Activated T-helper 17 cell treated with anti-CD3 and anti-CD28 coated beads, Interleukin-2, amount 50 U/mL, for 72 hours (primary cell): ENCODE data around the gene MPZL1. TPM values are rescaled to one million over a fixed set of nuclear protein-coding genes. Genes with fewer than 3 reads are reported as not detected.
A peak's percentile ranks its signal among the peaks of the same experiment; 100 is the strongest.
"Not testable (repeated sequence)": the region's sequence is repeated elsewhere in the genome, so short reads cannot be mapped to it uniquely, and the experiment has no call there.

ENCODE experiments used
- ATAC-seq: fragments of 150-1000 bp; cut with Tn5 transposase; replicated peaks from 2 replicates; pipeline ENCODE4 v1.10.0; 2021; ENCODE audit warnings: mild to moderate bottlenecking, moderate library complexity
- H3K27ac Mint-ChIP-seq: one replicate; pipeline ENCODE4 v1.8.0; 2022; ENCODE audit warnings: mixed read lengths
- H3K27me3 Mint-ChIP-seq: one replicate; pipeline ENCODE4 v1.8.0; 2022; ENCODE audit warnings: mixed read lengths
- H3K36me3 Mint-ChIP-seq: one replicate; pipeline ENCODE4 v1.8.0; 2022; ENCODE audit warnings: low read depth, mild to moderate bottlenecking, mixed read lengths
- H3K4me1 Mint-ChIP-seq: one replicate; pipeline ENCODE4 v1.8.0; 2022; ENCODE audit warnings: mixed read lengths
- H3K4me3 Mint-ChIP-seq: one replicate; pipeline ENCODE4 v1.8.0; 2022; ENCODE audit warnings: mild to moderate bottlenecking, mixed read lengths
- H3K9me3 Mint-ChIP-seq: one replicate; pipeline ENCODE4 v1.8.0; 2022; ENCODE audit warnings: mixed read lengths
- total RNA-seq, 2 donors: library from RNA; stranded (reverse); gene quantifications; one replicate each; pipeline ENCODE4 v1.2.3, GENCODE V29; 2022

MPZL1 gene
- total RNA-seq, 2 donors from 2014 or later = 24.4 to 27.0 TPM

GRCh38 chr1:167742392-167743057, 20.7 kb downstream of the MPZL1 start:
- H3K9me3 Mint-ChIP-seq, H3K27me3 Mint-ChIP-seq, H3K36me3 Mint-ChIP-seq, H3K4me3 Mint-ChIP-seq, ATAC-seq, H3K4me1 Mint-ChIP-seq: not testable (repeated sequence)
- H3K27ac Mint-ChIP-seq = peak overlapping the region; percentile 29

- no peak overlapping the region for H3K27ac Mint-ChIP-seq
- no peaks in the 10 kb centered on the region for H3K4me1 Mint-ChIP-seq
- H3K9me3 Mint-ChIP-seq = no peaks in the 10 kb centered on the region
- H3K36me3 Mint-ChIP-seq = no peaks in the 10 kb centered on the region
- ATAC-seq = no peak
- no peaks in the 10 kb centered on the region for H3K27me3 Mint-ChIP-seq
- H3K4me3 Mint-ChIP-seq = no peak overlapping the region
These were observed 23.1 kb downstream of the MPZL1 start for GRCh38 chr1:167744901-167745300.

GRCh38 chr1:167746013-167746672, 24.4 kb downstream of the MPZL1 start:
- no peak overlapping the region for H3K4me3 Mint-ChIP-seq
- H3K36me3 Mint-ChIP-seq = no peaks in the 10 kb centered on the region
- no peaks in the 10 kb centered on the region for H3K27me3 Mint-ChIP-seq
- ATAC-seq = no peak
- no peaks in the 10 kb centered on the region for H3K9me3 Mint-ChIP-seq
- H3K4me1 Mint-ChIP-seq = no peaks in the 10 kb centered on the region
- H3K27ac Mint-ChIP-seq = no peak overlapping the region

GRCh38 chr1:167746988-167747655, 25.3 kb downstream of the MPZL1 start:
- Mint-ChIP-seq H3K4me1 (peaks cover 5% of the 10 kb centered on the region), H3K36me3 (no peaks in the 10 kb centered on the region), H3K27me3 (no peaks in the 10 kb centered on the region), H3K9me3 (no peaks in the 10 kb centered on the region), H3K27ac (no peak overlapping the region), H3K4me3 (no peak overlapping the region)
- ATAC-seq = no peak

- Mint-ChIP-seq H3K36me3 (no peaks in the 10 kb centered on the region), H3K27me3 (no peaks in the 10 kb centered on the region), H3K27ac (no peak overlapping the region), H3K9me3 (no peaks in the 10 kb centered on the region), H3K4me3 (no peak overlapping the region), H3K4me1 (peaks cover 11% of the 10 kb centered on the region)
- no peak for ATAC-seq
These were observed 26.2 kb downstream of the MPZL1 start for GRCh38 chr1:167747988-167748387.

- Mint-ChIP-seq H3K4me1 (peaks cover 12% of the 10 kb centered on the region), H3K4me3 (no peak overlapping the region), H3K27me3 (no peaks in the 10 kb centered on the region), H3K36me3 (no peaks in the 10 kb centered on the region), H3K9me3 (no peaks in the 10 kb centered on the region), H3K27ac (no peak overlapping the region)
- no peak for ATAC-seq
These were observed 27.1 kb downstream of the MPZL1 start for GRCh38 chr1:167748906-167749305.

- no peak overlapping the region for H3K27ac Mint-ChIP-seq
- H3K4me3 Mint-ChIP-seq = no peak overlapping the region
- no peaks in the 10 kb centered on the region for H3K9me3 Mint-ChIP-seq
- no peaks in the 10 kb centered on the region for H3K27me3 Mint-ChIP-seq
- H3K4me1 Mint-ChIP-seq = peaks cover 12% of the 10 kb centered on the region
- no peaks in the 10 kb centered on the region for H3K36me3 Mint-ChIP-seq
- no peak for ATAC-seq
These were observed 28.0 kb downstream of the MPZL1 start for GRCh38 chr1:167749741-167750140.

GRCh38 chr1:167750641-167751040, 28.9 kb downstream of the MPZL1 start:
- H3K4me3 Mint-ChIP-seq = no peak overlapping the region
- H3K36me3 Mint-ChIP-seq = no peaks in the 10 kb centered on the region
- no peak overlapping the region for H3K27ac Mint-ChIP-seq
- H3K27me3 Mint-ChIP-seq = no peaks in the 10 kb centered on the region
- ATAC-seq = no peak
- no peaks in the 10 kb centered on the region for H3K9me3 Mint-ChIP-seq
- peaks cover 12% of the 10 kb centered on the region for H3K4me1 Mint-ChIP-seq

GRCh38 chr1:167751676-167752075, 29.9 kb downstream of the MPZL1 start:
- peak overlapping the region; percentile 13 for H3K4me3 Mint-ChIP-seq
- ATAC-seq = no peak
- H3K4me1 Mint-ChIP-seq = peaks cover 12% of the 10 kb centered on the region
- H3K27me3 Mint-ChIP-seq = no peaks in the 10 kb centered on the region
- peak overlapping the region; percentile 56 for H3K27ac Mint-ChIP-seq
- H3K36me3 Mint-ChIP-seq = no peaks in the 10 kb centered on the region
- H3K9me3 Mint-ChIP-seq = no peaks in the 10 kb centered on the region

GRCh38 chr1:167752219-167752985, 30.6 kb downstream of the MPZL1 start:
- Mint-ChIP-seq H3K27ac (peak overlapping the region; percentile 56), H3K4me3 (peak overlapping the region; percentile 13), H3K4me1 (peaks cover 12% of the 10 kb centered on the region), H3K36me3 (no peaks in the 10 kb centered on the region), H3K27me3 (no peaks in the 10 kb centered on the region), H3K9me3 (no peaks in the 10 kb centered on the region)
- peak; percentile 98 for ATAC-seq

- no peaks in the 10 kb centered on the region for H3K36me3 Mint-ChIP-seq
- peaks cover 16% of the 10 kb centered on the region for H3K4me1 Mint-ChIP-seq
- no peak overlapping the region for H3K4me3 Mint-ChIP-seq
- ATAC-seq = no peak
- H3K27me3 Mint-ChIP-seq = no peaks in the 10 kb centered on the region
- H3K27ac Mint-ChIP-seq = no peak overlapping the region
- no peaks in the 10 kb centered on the region for H3K9me3 Mint-ChIP-seq
These were observed 33.9 kb downstream of the MPZL1 start for GRCh38 chr1:167755654-167756053.

GRCh38 chr1:167756730-167757405, 35.1 kb downstream of the MPZL1 start:
- Mint-ChIP-seq H3K9me3 (no peaks in the 10 kb centered on the region), H3K27ac (no peak overlapping the region)

GRCh38 chr1:167757433-167758309, 35.9 kb downstream of the MPZL1 start:
- Mint-ChIP-seq H3K9me3 (no peaks in the 10 kb centered on the region), H3K27me3 (no peaks in the 10 kb centered on the region), H3K27ac (no peak overlapping the region), H3K4me1 (peaks cover 23% of the 10 kb centered on the region), H3K4me3 (no peak overlapping the region), H3K36me3 (no peaks in the 10 kb centered on the region)
- ATAC-seq = no peak

More at GRCh38 chr1:167756730-167757405, 35.1 kb downstream of the MPZL1 start:
- H3K4me1 Mint-ChIP-seq = peaks cover 25% of the 10 kb centered on the region
- ATAC-seq = no peak
- no peak overlapping the region for H3K4me3 Mint-ChIP-seq
- no peaks in the 10 kb centered on the region for H3K36me3 Mint-ChIP-seq
- no peaks in the 10 kb centered on the region for H3K27me3 Mint-ChIP-seq
